Measurements from ENCODE around the gene ASB7.

DNA sequence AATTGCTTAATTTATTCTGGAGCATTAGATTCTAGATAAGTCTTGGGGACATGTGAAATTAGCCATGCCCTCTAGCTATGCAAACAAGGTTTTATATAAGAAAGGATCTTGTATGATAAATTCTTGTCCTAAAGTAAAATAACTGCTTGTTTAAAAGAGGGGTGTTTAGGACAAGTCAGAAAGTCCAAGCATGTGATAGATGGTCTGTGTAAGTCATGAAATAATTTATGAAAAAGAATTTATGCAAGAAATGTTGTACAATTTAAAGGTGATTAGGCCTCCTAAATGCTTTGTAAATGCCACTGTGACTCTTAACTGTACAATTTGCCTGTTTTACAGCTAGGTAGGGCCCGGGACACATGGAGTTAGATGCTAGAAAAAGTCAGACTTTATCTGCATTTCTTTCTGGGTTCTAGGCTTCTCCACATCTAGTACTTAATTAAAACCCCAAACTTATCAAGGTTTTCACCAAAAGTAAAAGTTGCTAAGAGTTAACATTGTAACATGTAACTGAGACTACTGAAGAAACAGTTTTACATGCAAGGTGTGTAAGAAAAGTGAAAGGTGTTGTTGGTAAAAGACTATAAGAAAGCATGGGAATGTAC lies 13.6 kb upstream of the ASB7 start:
- TF ChIP-seq POLR2AphosphoS5 (IDR thresholded peaks at IDR 0.05; ENCODE audit: low read depth, low read length) (no peak), SIN3A (IDR thresholded peaks at IDR 0.05; ENCODE audit: borderline replicate concordance, insufficient read depth, low read length) (no peak), FOXP2 (optimal IDR thresholded peaks at IDR 0.05; ENCODE audit: borderline replicate concordance, extremely low read depth, extremely low read length, insufficient read depth) (no peak)
- TF ChIP-seq, protein P1, sequence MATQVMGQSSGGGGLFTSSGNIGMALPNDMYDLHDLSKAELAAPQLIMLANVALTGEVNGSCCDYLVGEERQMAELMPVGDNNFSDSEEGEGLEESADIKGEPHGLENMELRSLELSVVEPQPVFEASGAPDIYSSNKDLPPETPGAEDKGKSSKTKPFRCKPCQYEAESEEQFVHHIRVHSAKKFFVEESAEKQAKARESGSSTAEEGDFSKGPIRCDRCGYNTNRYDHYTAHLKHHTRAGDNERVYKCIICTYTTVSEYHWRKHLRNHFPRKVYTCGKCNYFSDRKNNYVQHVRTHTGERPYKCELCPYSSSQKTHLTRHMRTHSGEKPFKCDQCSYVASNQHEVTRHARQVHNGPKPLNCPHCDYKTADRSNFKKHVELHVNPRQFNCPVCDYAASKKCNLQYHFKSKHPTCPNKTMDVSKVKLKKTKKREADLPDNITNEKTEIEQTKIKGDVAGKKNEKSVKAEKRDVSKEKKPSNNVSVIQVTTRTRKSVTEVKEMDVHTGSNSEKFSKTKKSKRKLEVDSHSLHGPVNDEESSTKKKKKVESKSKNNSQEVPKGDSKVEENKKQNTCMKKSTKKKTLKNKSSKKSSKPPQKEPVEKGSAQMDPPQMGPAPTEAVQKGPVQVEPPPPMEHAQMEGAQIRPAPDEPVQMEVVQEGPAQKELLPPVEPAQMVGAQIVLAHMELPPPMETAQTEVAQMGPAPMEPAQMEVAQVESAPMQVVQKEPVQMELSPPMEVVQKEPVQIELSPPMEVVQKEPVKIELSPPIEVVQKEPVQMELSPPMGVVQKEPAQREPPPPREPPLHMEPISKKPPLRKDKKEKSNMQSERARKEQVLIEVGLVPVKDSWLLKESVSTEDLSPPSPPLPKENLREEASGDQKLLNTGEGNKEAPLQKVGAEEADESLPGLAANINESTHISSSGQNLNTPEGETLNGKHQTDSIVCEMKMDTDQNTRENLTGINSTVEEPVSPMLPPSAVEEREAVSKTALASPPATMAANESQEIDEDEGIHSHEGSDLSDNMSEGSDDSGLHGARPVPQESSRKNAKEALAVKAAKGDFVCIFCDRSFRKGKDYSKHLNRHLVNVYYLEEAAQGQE (IDR thresholded peaks at IDR 0.05; ENCODE audit: insufficient read depth in 1 of 2, low read depth in 2 of 2, low read length in 2 of 2), result no peak
